Tibial artery (tissue), 4 donors: ENCODE measurements around the gene GADD45B.
"Not testable (repeated sequence)": the region's sequence is repeated elsewhere in the genome, so short reads cannot be mapped to it uniquely, and the experiment has no call there.

Source experiments
- DNase-seq, 2 donors: peaks; one replicate each; pipeline ENCODE4 v3.0.0-alpha.2; 2019
- H3K27ac ChIP-seq, 2 donors: fragments of 200-600 bp; sonication (generic) in 1 of 2; 1 replicate in 1 of 2; 2 replicates in 1 of 2; pipeline ENCODE4 v1.5.1; 2018 to 2019; ENCODE audit warnings: mild to moderate bottlenecking in 1 of 2
- H3K27me3 ChIP-seq, 2 donors: fragments of 200-600 bp; sonication (generic) in 1 of 2; one replicate each; pipeline versions ENCODE4 v1.5.1 to v1.6.0; 2016 to 2019
- H3K36me3 ChIP-seq, 3 donors: fragments of 200-600 bp; sonication (generic) in 2 of 3; one replicate each; pipeline ENCODE4 v1.5.1; 2016 to 2019; ENCODE audit warnings: mild to moderate bottlenecking in 2 of 3
- H3K4me1 ChIP-seq, 4 donors: fragments of 200-600 bp; sonication (generic) in 2 of 4; 1 replicate in 3 of 4; 2 replicates in 1 of 4; pipeline ENCODE4 v1.5.1; 2016 to 2019
- H3K4me3 ChIP-seq, 2 donors: fragments of 200-600 bp; sonication (generic) in 1 of 2; 1 replicate in 1 of 2; 2 replicates in 1 of 2; pipeline ENCODE4 v1.5.1; 2018 to 2019; ENCODE audit warnings: mild to moderate bottlenecking in 2 of 2
- H3K9me3 ChIP-seq, 3 donors: fragments of 200-600 bp; sonication (generic) in 1 of 3; one replicate each; pipeline ENCODE4 v1.5.1; 2016 to 2019
- intact Hi-C: fragments of 100-400 bp; cut with DNase I; formaldehyde crosslinking; loops from one replicate; pipeline ENCODE4 v1.15.0; 2023; ENCODE audit warnings: low total_unique reads
- TF ChIP-seq, protein P1 (sequence below), 2 experiments: fragments of 200-600 bp in 1 of 2; fragments of 450-650 bp in 1 of 2; IDR thresholded peaks; one replicate each; pipeline ENCODE4 v1.5.1; 2017 to 2019; ENCODE audit warnings: antibody characterized with exemption in 2 of 2, mild to moderate bottlenecking in 1 of 2, moderate library complexity in 1 of 2

The GADD45B gene

DNA sequence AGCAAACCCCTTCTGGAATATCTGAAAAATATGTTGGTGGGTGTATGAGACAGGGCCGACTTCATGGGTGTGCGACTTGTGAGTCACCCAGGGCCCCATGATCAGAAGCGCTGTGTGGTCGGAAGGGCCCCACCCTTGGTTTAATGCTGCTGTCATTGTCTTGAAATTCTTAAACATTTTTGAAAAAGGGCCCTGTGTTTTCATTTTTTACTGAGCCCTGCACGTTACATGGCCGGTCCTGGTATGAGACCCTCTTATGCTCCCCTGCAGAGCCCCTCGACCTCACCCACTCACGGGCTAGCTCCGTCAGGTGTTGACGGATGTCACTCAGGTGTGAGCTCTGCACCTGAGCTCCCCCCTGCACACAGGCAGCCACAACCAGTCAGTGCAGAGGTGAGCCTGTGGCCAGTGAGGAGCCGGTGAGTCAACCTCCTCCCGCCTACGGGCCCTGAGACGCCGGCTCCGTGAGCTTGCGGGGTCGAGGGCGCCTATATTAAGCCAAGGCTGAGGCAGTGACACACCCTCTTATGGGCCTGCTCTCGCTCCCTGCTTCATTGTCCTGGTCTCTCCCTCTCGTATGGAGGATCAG is 27.7 kb downstream of the GADD45B start:
- DNase-seq: no peak
- Histone ChIP-seq H3K27ac (no peak overlapping the region), H3K36me3 (no peaks in the 10 kb centered on the region), H3K27me3 (peaks cover 0 to 8% of the 10 kb centered on the region in 2 donors), H3K4me1 (peaks cover 0 to 6% (median 0%) of the 10 kb centered on the region in 4 donors), H3K4me3 (no peak overlapping the region), H3K9me3 (no peaks in the 10 kb centered on the region)
- intact Hi-C loops: no loop called here
- TF ChIP-seq, protein P1, sequence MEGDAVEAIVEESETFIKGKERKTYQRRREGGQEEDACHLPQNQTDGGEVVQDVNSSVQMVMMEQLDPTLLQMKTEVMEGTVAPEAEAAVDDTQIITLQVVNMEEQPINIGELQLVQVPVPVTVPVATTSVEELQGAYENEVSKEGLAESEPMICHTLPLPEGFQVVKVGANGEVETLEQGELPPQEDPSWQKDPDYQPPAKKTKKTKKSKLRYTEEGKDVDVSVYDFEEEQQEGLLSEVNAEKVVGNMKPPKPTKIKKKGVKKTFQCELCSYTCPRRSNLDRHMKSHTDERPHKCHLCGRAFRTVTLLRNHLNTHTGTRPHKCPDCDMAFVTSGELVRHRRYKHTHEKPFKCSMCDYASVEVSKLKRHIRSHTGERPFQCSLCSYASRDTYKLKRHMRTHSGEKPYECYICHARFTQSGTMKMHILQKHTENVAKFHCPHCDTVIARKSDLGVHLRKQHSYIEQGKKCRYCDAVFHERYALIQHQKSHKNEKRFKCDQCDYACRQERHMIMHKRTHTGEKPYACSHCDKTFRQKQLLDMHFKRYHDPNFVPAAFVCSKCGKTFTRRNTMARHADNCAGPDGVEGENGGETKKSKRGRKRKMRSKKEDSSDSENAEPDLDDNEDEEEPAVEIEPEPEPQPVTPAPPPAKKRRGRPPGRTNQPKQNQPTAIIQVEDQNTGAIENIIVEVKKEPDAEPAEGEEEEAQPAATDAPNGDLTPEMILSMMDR (IDR thresholded peaks at IDR 0.05): no peak

DNA sequence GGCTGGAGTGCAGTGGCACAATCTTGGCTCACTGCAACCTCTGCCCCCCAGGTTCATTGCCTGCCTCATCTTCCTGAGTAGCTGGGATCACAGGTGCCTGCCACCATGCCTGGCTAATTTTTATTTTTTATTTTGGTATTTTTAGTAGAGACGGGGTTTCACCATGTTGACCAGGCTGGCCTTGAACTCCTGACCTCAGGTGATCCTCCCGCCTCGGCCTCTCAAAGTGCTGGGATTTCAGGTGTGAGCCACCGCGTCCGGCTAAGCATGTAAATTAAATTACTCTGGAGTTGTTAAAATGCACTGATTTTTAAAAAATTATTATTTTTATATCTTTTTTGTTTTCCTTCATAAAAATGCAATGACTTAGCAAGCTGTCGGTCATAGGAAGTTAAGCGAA is 30.7 kb downstream of the GADD45B start:
- H3K27ac ChIP-seq, DNase-seq, intact Hi-C loops, H3K4me3 ChIP-seq, H3K4me1 ChIP-seq, H3K9me3 ChIP-seq, H3K36me3 ChIP-seq: not testable (repeated sequence)
- H3K27me3 ChIP-seq: peaks cover 0 to 22% of the 10 kb centered on the region in 2 donors

DNA sequence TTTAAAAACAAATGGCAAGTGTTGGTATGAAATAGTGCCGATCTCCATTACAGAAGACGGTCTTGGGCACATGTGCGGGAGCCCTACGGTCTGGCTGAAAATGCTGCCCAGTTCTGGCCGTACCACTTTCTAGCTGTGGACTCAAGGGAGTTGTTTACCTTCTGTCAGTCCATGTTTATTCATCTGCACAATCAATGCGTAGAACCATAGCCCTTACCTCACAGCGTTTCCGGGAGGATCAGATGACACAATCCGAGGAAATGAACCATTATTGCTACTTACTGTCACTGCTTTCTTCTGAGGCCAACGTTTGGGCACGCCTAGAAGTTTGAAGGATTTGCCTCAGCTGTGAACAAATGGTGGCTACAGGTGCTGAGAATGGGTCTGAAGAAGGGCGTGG is 31.2 kb downstream of the GADD45B start:
- no peak overlapping the region for H3K27ac ChIP-seq
- H3K4me1 ChIP-seq: no peaks in the 10 kb centered on the region
- peaks cover 0 to 27% of the 10 kb centered on the region in 2 donors for H3K27me3 ChIP-seq
- TF ChIP-seq, protein P1 (IDR thresholded peaks at IDR 0.05): no peak
- no peak overlapping the region for H3K4me3 ChIP-seq
- intact Hi-C loops: no loop called here
- H3K36me3 ChIP-seq: no peaks in the 10 kb centered on the region
- no peaks in the 10 kb centered on the region for H3K9me3 ChIP-seq
- no peak for DNase-seq

DNA sequence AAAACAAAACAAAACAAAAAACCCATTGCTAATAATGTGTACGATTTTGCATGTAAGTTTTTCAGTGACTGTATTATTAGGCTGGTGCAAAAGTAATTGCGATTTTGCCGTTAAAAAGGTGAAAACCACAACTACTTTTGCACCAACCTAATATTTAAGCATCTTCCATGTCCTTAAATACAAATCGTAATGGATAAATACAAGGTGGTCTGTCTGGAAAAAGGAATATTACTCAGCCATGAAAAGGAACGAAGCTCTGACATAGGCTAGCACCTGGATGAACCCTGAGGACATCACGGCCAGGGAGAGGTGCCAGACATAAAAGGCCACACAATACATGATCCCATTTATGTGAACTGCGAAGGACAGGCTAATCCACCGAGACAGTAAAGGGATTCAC is 33.2 kb downstream of the GADD45B start:
- Histone ChIP-seq H3K27me3 (peaks cover 0 to 36% of the 10 kb centered on the region in 2 donors), H3K4me1 (no peaks in the 10 kb centered on the region), H3K9me3 (no peaks in the 10 kb centered on the region), H3K27ac (no peak overlapping the region), H3K4me3 (no peak overlapping the region), H3K36me3 (no peaks in the 10 kb centered on the region)
- no peak for DNase-seq
- TF ChIP-seq, protein P1 (IDR thresholded peaks at IDR 0.05): no peak
- intact Hi-C loops: no loop called here

DNA sequence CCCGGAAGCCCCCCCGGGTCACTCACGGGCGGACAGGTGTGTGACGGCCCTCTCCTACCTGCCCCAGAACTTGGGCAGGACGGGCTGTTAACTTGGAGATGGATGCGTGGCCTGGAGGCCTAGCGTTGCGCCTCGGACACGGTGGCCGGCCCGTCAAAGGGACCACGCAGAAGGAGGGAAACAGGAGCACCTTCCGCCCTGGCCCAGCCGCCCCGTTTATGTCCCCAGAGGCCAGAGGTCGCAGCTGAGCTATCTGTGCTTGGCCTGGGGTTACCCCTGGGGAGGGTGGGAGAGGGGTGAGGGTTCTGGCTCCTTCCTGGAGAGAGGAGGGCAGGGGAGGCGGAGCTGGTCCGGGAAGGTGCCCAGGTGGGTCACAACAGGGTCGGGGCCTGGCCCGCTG is 35.6 kb downstream of the GADD45B start:
- Histone ChIP-seq H3K4me1 (no peaks in the 10 kb centered on the region), H3K9me3 (no peaks in the 10 kb centered on the region), H3K36me3 (no peaks in the 10 kb centered on the region), H3K27ac (no peak overlapping the region), H3K27me3 (peaks cover 0 to 35% of the 10 kb centered on the region in 2 donors), H3K4me3 (no peak overlapping the region)
- TF ChIP-seq, protein P1 (IDR thresholded peaks at IDR 0.05): no peak
- no peak for DNase-seq
- intact Hi-C loops: no loop called here

DNA sequence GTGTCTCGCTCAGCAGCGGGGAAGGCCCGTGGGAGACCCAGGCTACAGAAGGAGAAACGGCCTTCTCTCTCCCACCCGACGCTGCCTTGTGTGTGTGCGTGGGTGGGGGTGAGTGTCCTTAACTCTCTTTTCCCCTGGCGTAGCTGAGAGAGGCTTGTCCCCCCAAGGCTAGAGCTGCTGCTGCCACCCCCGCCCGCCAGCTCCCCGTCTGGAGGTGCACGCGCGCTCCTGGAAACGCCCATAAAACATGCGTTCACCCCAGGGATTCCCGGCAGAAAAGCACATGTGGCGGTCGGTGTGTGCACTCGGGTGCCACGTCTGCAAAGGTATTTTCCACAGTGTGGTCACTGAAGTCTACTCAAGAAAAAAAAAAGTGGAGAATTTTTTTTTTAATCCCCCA is 36.1 kb downstream of the GADD45B start:
- Histone ChIP-seq H3K4me1 (no peaks in the 10 kb centered on the region), H3K9me3 (no peaks in the 10 kb centered on the region), H3K27me3 (peaks cover 0 to 35% of the 10 kb centered on the region in 2 donors), H3K27ac (no peak overlapping the region), H3K36me3 (no peaks in the 10 kb centered on the region), H3K4me3 (no peak overlapping the region)
- TF ChIP-seq, protein P1 (IDR thresholded peaks at IDR 0.05): no peak
- DNase-seq: no peak
- intact Hi-C loops: no loop called here
